NCI-H748 (cell line): ENCODE data around the gene SPTLC2.
"Not testable (repeated sequence)": the region's sequence is repeated elsewhere in the genome, so short reads cannot be mapped to it uniquely, and the experiment has no call there.

Experiments
- DNase-seq: peaks from one replicate; lab custom pipeline; 2025; ENCODE audit not compliant: unreplicated experiment; lab: John Stamatoyannopoulos, UW

The SPTLC2 gene

DNA sequence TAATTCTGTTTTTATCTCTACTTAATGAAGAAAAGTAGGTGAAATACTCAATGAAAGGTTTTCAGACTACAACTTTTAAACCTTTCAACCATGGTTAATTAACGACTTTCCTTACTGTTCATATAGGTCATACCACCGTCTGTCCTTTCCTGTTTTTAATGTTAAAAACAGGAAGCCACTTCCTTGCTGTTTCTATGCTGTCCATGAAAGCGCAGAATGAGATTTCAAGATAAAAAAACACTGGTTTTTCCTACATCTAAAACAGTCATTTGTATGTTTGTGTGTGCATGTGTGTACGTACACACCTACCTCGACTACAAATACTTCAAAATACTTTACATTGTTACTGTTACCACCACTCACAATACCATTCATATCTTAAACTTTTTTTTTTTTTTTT is 27.3 kb downstream of the SPTLC2 start:
- DNase-seq = no peak

DNA sequence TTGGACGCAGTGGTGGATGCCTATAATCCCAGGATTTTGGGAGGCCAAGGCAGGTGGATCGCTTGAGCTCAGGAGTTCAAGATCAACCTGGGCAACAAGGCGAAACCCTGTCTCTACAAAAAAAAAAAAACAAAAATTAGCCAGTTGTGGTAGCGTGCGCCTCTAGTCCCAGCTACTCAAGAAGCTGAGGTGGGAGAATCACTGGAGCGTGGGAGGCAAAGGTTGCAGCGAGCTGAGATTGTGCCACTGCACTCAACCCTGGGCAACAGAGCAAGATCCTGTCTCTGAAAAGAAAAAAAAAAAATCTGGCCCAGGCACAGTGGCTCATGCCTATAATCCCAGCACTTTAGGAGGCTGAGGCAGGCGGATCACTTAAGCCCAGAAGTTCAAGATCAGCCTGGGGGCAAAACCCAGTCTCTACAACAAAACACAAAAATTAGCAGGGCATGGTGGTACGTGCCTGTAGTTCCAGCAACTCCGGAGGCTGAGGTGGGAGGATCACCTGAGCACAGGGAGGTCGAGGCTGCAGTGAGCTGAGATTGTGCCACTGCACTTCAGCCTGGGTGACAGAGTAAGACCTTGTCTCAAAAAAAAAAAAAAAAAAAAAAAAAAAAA is 27.9 kb downstream of the SPTLC2 start:
- DNase-seq = not testable (repeated sequence)

DNA sequence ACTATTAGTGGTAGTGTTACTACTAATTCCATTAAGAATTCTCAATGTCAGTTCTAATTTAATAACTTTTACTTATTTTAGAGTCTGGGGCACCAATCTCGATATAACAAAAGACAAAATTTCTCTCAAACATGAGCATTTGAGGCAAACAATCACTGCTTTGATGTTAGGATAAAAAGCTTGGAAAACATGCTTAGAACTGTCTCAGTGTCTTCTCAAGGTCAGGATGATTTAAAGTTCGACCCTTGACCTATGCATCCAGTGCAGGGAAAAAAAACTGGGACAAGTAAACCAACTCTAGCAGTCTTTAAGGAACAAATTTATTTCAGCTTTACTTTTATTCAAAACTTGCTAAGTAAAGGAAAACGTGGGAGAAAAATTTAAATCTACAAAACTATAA is 31.1 kb downstream of the SPTLC2 start:
- DNase-seq = no peak

DNA sequence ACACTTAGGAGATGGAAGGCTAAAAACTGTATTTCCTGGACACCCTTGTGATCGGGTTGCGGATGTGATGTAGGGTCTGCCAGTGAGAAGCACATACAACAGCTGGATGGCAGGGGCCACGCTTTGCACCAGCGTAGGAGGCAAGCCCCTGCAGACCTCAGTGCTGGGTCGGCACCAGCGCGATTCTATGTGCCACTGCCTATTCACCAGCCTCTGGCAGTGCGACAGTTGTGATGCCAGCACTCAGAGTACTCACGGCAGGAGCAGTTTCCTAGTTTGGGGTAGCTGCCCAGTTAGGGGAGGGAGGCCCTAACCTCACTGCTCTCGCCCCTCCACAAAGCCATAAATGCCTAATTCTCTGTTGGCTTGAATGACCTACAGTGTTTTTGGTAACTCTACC is 31.6 kb downstream of the SPTLC2 start:
- no peak for DNase-seq

DNA sequence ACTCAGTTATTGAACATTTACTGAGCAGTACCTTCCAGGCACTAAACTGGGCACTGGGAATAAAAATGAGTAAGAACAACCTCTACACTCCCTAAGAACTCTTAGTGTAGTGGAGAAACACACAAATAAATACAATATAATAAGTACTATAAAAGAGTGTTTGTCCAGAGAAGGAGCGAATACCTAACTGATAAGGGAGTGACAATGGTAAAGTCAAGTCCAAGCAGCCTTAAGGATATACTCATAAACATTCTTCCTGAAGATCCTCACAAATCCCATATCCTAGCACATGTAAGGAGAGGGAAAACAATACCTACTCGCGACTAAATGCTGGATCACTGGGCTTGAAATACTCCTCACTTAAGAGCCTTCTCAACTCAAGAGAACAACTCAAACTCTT is 32.8 kb downstream of the SPTLC2 start:
- no peak for DNase-seq

DNA sequence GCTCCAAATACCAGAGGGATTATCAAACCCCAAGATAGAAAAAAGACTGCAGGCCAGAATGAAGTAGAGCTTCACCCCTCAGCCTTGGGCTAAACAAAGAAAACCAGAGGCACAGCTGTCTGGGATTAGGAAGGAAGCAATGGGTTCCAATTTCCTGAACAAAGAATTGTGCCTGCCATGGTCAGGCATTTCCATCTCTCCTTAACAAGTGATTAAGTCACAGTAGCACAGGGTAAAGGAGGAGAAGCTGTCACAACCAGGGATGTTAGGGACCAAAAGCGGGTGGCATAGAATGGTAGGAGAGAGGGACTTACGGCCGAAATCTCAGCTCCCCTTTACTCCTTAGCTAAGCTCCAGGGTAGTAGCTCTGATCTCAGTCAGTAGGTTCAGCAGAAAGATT is 33.9 kb downstream of the SPTLC2 start:
- DNase-seq = no peak

DNA sequence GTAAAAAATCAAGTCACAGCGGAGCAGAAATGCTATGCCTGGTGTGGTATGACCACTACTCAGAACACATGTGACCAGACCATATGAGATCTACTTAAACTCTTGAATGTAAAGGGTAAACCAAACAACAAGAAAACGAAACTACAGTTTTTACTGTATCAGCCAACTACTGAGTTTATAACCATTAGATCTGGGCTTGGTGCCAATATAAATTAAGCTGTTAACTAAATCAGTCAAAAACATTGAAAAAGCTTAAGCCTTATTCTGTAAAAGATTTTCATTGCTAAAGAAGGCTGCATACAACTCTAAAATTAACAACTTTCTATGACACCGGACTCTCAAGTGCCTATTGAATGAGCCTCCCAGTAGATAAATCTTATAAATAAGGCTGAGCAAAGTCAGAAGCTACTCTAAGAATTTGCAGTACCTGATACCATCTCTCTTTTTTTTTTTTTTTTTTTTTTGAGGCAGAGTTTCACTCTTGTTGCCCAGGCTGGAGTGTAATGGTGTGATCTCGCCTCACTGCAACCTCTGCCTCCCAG is 35.4 kb downstream of the SPTLC2 start:
- DNase-seq = peak; percentile 72

DNA sequence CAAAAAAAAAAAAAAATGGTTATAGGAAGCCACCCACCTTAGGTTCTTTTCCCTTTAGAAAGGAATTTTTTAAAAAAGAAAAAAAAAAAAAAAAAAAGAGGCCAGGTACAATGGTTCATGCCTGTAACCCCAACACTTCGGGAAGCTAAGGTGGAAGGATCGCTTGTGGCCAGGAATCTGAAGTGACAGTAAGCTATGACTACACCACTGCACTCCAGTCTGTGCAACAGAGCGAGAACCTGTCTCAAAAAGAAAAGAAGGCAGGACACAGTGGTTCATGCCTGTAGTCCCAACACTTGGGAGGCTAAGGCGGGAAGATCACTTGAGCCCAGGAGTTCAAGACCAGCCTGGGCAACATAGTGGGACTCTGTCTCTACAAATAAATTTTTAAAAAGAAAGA is 36.0 kb downstream of the SPTLC2 start:
- DNase-seq = no peak

DNA sequence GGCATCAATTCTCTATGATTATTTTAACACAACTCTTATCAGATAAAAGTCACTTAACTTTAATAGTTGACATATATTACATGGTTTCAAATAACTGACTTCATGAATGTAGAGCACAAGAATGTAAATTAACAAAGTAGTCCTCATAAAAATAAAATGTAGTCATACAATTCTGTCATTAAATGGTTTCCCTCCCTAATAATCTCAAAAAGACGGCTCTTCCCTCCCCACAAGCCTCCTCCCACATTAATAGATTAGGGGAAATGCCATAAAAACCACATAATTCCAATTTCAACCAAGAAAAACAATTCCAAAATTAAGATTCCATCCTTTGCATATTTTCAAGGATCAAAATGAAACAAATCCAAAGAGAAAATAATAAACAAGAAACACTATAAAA is 36.7 kb downstream of the SPTLC2 start:
- no peak for DNase-seq

DNA sequence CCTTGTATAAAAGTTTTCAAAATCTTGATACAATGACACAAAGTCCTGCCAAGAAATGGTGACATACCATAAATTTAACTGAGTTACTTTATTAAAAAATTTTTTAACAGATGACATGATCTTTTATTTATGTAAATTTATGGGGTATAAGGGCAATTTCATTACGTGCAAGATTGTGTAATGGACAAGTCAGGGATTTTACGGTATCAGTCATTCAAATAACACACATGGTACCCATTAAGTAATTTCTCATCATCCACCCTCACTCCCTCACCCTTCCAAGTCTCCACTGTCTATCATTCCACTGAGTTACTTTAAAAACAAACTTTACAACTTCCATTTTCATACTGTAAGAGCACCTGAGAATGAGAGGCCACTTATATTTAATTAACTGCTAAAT is 37.4 kb downstream of the SPTLC2 start:
- no peak for DNase-seq

DNA sequence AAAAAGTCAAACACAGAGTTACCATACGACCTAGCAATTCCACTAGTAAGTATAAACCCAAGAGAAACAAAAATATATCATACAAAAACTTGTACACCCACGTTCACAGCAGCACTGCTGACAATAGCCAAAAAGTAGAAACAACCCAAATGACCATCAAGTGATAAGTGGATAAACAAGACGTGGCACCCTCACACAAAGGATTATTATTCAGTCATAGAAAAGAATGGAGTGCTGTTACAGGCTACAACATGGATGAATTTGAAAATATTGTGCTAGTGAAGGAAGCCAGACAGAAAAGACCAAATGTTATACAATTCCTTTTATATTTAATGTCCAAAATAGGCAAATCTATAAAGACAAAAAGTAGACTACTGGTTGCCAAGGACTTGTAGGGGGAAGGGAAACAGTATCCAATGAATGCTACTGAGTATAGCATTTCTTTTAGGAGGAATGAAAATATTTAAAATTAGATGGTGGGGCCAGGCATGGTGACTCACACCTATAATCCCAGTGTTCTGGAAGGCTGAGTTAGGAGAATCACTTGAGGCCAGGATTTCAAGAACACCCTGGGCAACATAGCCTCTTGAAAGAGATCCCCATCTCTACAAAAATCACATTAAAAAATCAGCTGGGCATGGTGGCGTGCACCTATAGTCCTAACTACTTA is 41.9 kb downstream of the SPTLC2 start:
- no peak for DNase-seq

DNA sequence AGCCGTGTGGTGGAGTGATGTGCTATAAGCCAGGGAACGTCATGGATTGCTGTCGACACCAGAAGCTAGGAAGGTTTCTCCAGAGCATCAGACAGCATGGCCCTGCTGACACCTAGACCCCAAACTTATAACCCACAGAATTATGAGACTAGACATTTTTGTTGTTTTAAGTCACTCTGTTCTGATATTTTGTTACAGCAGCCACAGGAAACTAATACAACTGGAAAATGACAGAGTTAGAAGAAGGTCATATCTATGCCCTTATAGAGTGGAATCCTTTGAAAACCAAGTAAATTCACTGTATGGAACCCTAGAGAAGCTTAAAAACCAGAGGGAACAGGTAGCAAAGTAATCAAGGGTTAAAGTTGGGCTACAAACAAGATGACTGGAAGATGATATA is 42.5 kb downstream of the SPTLC2 start:
- no peak for DNase-seq

DNA sequence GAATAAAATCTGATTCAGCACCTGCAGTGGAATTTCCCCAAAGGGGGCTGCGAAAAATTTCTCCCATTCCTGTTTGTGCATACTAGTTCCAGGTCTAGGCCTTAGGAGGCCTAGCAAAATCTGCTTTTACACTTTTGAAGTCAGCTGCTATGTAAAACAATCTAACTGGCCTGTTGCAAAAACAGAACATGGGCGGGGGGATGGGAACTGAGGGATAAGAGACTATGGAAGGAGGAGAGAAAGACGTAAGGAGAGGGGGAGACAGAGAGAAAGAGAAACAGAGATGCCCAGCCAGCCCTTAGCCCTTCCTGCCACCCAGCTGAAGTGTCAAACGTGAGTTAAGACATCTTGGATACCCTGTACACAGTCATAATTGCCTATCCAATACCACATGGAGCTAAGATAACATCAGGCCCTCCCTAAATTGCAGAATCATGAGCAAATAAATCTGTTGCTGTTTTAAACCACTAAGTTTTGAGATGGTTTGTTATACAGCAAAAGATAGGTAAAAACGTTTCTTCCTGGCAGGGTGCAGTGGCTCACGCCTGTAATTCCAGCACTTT is 45.6 kb downstream of the SPTLC2 start:
- DNase-seq = no peak

DNA sequence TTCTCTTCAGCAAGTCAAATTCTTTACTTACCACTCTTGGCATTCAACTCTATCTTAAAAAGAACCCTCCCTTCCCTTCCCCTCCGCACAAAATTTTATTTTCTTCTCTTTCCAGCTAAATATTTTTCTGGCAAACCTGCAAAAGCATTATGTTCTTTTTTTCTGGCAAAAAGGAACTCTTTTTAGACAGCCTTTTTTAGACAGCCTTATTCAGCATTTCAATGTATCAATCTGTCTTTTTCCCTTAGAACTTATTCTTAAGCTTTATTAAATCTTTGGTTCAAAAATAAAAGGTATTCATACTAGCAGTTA is 50.5 kb downstream of the SPTLC2 start:
- DNase-seq = no peak

DNA sequence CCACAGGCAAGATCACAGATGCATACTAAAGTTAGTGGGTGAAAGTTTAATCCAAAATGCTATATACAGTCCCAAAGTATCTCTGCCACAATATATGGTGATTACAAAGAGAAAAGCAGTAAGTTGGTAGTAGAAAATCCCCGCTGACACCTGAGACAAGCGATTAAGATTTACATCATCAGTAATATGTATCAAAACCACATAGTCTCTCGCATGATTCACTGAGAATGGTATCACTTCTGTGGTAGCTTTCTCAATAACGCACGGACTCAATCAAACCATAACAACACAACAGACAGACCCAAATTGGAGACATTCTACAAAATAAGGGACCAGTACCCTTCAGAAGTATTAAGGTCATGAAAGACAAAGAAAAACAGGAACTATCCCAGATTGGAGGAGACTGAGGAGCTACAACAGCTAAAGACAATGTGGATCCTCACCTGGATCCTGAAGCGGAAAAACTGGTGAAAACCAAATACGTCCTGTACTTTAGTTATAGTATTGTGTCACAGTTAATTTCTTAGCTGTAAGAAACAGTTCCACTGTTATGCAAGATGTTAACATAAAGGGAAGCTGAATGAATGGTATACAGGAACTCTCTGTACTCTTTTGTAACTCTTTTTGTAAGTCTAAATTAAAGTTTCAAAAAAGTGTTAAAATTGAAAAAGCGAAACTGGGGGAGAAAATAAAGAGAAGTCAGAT is 51.0 kb downstream of the SPTLC2 start:
- no peak for DNase-seq

DNA sequence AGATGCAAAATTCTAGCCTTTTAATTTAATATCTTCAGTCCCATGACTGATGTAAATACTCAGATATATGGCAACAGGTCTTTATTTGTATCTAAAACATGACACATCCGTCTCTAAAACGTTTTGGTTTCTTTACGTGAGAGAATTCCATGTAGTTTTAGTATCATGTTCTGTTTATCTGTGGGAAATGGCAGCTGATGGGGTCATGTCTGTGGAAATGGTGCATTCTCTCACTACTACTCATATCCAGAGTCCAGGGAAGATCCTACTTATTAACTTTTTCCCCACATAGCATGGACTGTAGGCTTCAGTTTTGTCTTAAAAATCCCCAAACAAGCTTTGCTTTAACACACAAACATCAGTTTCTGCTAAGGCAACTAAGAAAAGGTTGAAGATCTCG is 53.8 kb downstream of the SPTLC2 start:
- DNase-seq = no peak

DNA sequence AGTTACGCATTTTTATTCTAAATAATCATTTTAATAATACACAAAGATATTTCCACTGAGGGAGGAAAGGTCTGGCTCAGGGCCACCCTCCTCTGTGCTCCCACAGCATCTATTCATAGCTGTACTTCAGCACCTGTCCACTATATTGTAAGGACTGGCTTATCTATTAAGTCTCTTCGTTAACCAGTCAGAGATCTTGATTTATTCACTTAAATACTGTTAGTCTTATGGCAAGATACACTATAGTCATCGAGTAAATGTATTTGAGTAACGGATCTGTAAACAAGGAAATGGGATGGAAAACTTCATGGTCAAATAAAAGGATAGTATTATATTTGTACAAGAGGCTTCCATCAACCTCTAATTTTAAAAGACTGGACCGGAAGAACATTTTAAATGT is 54.6 kb downstream of the SPTLC2 start:
- DNase-seq = no peak

DNA sequence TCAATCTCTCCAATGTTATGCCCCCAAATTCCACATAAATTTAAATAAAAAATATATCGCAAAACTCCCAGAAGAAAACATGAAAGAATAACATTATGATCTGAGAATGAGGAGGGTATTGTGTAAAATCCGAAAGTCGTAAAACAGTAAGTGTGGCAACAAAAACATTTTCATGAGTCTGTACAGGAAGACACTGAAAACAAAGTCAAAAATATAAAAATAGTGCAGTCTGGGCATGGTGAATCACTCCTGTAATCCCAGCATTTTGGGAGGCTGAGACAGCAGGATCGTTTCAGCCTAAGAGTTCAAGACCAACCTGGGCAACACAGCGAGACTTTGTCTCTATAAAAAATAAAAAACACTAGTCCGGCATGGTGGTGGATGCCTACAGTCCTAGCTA is 57.1 kb downstream of the SPTLC2 start:
- no peak for DNase-seq

DNA sequence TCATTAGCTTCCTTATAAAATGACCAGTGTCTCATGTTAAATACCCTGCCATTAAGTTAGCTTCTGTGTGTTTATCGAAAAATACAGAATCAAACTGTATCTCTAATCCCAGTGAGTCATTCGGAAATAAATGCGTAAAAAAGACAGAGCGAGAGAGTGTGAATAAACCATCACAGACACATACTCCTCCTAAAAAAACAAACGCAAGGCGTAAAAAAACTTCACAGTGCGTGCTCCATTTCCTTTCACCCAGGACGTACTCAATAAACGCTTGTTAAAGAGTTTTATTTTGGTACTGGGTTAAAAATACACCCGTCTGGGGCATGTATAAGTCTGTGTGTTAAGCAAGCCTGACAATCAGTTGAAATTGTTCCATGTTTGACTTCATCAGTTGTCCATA is 59.0 kb downstream of the SPTLC2 start:
- DNase-seq = no peak

DNA sequence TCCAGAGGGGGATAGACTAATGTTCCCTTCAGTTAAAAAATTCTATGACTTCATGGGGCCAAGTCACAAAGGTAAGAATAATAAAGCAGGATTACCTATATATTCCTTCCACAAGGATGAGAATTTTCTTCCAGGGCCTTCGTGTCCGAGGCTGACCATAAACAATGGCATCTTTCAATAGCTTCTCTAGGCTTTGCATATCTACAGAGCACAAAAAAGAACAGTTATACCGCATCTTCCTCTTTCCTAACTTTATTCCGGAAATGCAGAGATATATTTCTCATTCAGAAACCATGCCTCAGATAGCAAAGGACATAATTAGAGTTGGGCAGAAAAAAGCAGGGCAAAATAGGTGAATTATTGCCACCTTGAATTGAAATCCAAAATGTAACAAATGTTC is 59.5 kb downstream of the SPTLC2 start:
- no peak for DNase-seq

DNA sequence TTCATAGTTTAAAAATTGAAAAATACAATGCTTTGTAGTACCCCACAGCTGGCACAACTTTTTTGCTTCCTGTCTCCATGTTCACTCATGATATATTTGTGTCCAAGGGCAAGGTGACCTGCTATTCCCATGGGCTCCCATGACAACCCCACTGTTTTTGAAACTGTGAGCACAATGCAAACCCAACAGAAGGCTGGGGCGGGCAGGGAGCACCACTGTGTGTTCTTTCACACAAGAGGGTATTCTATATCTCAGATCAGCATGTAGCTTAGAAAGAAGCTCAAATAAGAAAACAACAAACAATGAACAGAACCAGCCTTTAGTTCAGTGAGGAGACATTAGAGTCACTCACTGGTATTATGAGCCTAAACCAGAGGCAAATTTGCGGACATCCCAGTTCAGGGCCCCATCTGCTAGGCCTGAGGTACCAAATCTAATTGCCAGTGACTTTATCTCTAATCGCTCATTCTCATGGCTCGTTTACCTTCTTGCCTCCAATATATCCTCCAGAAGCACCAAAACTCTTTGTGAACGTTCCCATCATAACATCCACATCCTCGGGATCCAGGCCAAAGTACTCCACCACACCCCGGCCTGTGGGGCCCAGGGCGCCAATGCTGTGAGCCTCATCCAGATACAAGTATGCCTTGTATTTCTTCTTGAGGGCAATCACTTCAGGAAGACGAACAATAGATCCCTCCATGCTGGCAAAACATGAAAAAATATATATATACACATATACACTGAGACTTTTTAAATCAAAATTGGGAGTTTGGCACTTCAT is 61.4 kb downstream of the SPTLC2 start:
- no peak for DNase-seq
